NB4 (cell line): ENCODE results near the gene ZFAND4.
"Not testable (repeated sequence)": the region's sequence is repeated elsewhere in the genome, so short reads cannot be mapped to it uniquely, and the experiment has no call there.

ENCODE experiments used
- MYC ChIP-seq: IDR thresholded peaks from 2 replicates; pipeline ENCODE4 v1.6.1; 2011; ENCODE audit warnings: low read depth, low read length
- POLR2A ChIP-seq: IDR thresholded peaks from 2 replicates; pipeline ENCODE4 v1.6.1; 2011; ENCODE audit warnings: mild to moderate bottlenecking; ENCODE audit not compliant: insufficient read length; ENCODE audit errors: extremely low read depth
- TF ChIP-seq, protein P1 (sequence below): IDR thresholded peaks from one replicate; pipeline ENCODE4 v1.5.1; 2012; ENCODE audit warnings: low read depth, low read length
- TF ChIP-seq, protein P2 (sequence below): IDR thresholded peaks from 2 replicates; pipeline ENCODE4 v1.6.1; 2011; ENCODE audit warnings: low read depth, low read length

DNA sequence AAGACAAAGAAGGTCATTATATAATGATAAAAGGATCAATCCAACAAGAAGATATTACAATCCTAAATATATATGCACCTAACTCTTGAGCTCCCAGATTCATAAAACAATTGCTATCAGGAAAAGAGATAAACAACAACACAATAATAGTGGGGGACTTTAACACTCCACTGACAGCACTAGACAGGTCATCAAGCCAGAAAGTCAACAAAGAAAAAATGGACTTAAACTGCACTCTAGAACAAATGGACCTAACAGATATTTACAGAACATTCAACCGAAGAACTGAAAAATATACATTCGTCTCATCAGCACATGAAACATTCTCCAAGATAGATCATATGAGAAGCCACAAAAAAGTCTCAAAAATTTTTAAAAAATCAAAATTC lies 17.8 kb downstream of the ZFAND4 start:
- TF ChIP-seq, protein P1, sequence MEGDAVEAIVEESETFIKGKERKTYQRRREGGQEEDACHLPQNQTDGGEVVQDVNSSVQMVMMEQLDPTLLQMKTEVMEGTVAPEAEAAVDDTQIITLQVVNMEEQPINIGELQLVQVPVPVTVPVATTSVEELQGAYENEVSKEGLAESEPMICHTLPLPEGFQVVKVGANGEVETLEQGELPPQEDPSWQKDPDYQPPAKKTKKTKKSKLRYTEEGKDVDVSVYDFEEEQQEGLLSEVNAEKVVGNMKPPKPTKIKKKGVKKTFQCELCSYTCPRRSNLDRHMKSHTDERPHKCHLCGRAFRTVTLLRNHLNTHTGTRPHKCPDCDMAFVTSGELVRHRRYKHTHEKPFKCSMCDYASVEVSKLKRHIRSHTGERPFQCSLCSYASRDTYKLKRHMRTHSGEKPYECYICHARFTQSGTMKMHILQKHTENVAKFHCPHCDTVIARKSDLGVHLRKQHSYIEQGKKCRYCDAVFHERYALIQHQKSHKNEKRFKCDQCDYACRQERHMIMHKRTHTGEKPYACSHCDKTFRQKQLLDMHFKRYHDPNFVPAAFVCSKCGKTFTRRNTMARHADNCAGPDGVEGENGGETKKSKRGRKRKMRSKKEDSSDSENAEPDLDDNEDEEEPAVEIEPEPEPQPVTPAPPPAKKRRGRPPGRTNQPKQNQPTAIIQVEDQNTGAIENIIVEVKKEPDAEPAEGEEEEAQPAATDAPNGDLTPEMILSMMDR, result not testable (repeated sequence)
- TF ChIP-seq POLR2A, MYC: not testable (repeated sequence)
- TF ChIP-seq, protein P2, sequence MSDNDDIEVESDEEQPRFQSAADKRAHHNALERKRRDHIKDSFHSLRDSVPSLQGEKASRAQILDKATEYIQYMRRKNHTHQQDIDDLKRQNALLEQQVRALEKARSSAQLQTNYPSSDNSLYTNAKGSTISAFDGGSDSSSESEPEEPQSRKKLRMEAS, result not testable (repeated sequence)
